ENCODE data around the gene TAF1A.

DNA sequence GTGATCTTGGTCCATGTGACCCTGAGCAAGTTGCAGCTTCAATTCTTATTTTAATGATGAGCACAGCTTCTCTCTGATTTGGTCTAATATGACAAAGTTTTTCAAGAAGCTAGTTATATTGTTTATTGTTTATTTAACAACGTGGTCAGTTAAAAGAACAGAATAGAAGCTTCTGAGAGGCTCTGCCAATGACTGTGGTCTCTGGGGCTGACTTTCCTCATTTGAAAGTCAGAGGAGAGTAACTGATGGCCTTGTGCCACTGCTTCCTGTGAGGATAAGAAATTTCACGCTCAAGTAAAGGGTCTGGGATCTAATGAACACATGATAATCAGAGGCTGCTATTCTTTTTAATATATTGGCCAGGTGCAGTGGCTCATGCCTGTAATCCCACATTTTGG, 49.1 kb downstream of the TAF1A start:
- TF ChIP-seq, protein P1, sequence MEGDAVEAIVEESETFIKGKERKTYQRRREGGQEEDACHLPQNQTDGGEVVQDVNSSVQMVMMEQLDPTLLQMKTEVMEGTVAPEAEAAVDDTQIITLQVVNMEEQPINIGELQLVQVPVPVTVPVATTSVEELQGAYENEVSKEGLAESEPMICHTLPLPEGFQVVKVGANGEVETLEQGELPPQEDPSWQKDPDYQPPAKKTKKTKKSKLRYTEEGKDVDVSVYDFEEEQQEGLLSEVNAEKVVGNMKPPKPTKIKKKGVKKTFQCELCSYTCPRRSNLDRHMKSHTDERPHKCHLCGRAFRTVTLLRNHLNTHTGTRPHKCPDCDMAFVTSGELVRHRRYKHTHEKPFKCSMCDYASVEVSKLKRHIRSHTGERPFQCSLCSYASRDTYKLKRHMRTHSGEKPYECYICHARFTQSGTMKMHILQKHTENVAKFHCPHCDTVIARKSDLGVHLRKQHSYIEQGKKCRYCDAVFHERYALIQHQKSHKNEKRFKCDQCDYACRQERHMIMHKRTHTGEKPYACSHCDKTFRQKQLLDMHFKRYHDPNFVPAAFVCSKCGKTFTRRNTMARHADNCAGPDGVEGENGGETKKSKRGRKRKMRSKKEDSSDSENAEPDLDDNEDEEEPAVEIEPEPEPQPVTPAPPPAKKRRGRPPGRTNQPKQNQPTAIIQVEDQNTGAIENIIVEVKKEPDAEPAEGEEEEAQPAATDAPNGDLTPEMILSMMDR (IDR thresholded peaks at IDR 0.05), result no peak
- TF ChIP-seq POLR2A (IDR thresholded peaks at IDR 0.05), result no peak
